GM23338 (cell line): Measurements from ENCODE around the gene NYAP2. TPM values are rescaled to one million over a fixed set of nuclear protein-coding genes. Genes with fewer than 3 reads are reported as not detected.

ENCODE experiments used
- ATAC-seq: fragments of 200-7000 bp; cut with Tn5 transposase; 3 replicates; pipeline ENCODE4 v1.9.1; 2020
- DNase-seq: peaks from one replicate; pipeline ENCODE4 v3.0.0-alpha.2; 2015; ENCODE audit warnings: low spot score
- H2AFZ ChIP-seq: fragments of 200-600 bp; sonication (generic); 2 replicates; pipeline ENCODE4 v1.8.0; 2016; ENCODE audit warnings: antibody characterized with exemption, mild to moderate bottlenecking, moderate library complexity
- H3F3A ChIP-seq: fragments of 200-600 bp; sonication (generic); replicated peaks from 2 replicates; pipeline ENCODE4 v1.8.0; 2017; ENCODE audit warnings: antibody characterized with exemption, mixed run types, low read depth
- H3K27ac ChIP-seq: fragments of 200-600 bp; sonication (generic); 2 replicates; pipeline ENCODE4 v1.6.1; 2016; ENCODE audit warnings: low read depth
- H3K27me3 ChIP-seq: fragments of 200-600 bp; sonication (generic); 2 replicates; pipeline ENCODE4 v1.8.0; 2016; ENCODE audit warnings: mild to moderate bottlenecking, mixed run types, moderate library complexity; ENCODE audit not compliant: insufficient read depth
- H3K36me3 ChIP-seq: fragments of 200-600 bp; sonication (generic); 2 replicates; pipeline ENCODE4 v1.8.0; 2016; ENCODE audit warnings: mild to moderate bottlenecking; ENCODE audit not compliant: insufficient read depth
- H3K4me1 ChIP-seq: fragments of 200-600 bp; sonication (generic); 2 replicates; pipeline ENCODE4 v1.8.0; 2016; ENCODE audit warnings: mild to moderate bottlenecking, moderate library complexity; ENCODE audit not compliant: insufficient read depth
- H3K4me2 ChIP-seq: fragments of 200-600 bp; sonication (generic); 2 replicates; pipeline ENCODE4 v1.7.1; 2017; ENCODE audit warnings: mixed run types
- H3K4me3 ChIP-seq: fragments of 200-600 bp; sonication (generic); 2 replicates; pipeline ENCODE4 v1.6.1; 2016; ENCODE audit warnings: mixed run types
- H3K79me2 ChIP-seq: fragments of 200-600 bp; sonication (generic); replicated peaks from 2 replicates; pipeline ENCODE4 v1.8.0; 2017; ENCODE audit warnings: mild to moderate bottlenecking; ENCODE audit not compliant: insufficient read depth
- H3K9me2 ChIP-seq: fragments of 200-600 bp; sonication (generic); 2 replicates; pipeline ENCODE4 v1.8.0; 2017; ENCODE audit not compliant: insufficient read depth
- H4K20me1 ChIP-seq: fragments of 200-600 bp; sonication (generic); replicated peaks from 2 replicates; pipeline ENCODE4 v1.8.0; 2017; ENCODE audit warnings: mild to moderate bottlenecking; ENCODE audit not compliant: insufficient read depth
- H3K27ac Mint-ChIP-seq: 2 replicates; pipeline ENCODE4 v1.8.0; 2020; ENCODE audit warnings: inconsistent platforms, mild to moderate bottlenecking, moderate library complexity, mixed read lengths
- H3K27me3 Mint-ChIP-seq: 3 replicates; pipeline ENCODE4 v1.8.0; 2022; ENCODE audit warnings: low read depth, mild to moderate bottlenecking, moderate library complexity, mixed read lengths, inconsistent platforms; ENCODE audit not compliant: insufficient read depth, poor library complexity
- H3K36me3 Mint-ChIP-seq: 3 replicates; pipeline ENCODE4 v1.8.0; 2021; ENCODE audit warnings: low read depth, mild to moderate bottlenecking, inconsistent platforms, moderate library complexity, mixed read lengths
- H3K4me1 Mint-ChIP-seq: 3 replicates; pipeline ENCODE4 v1.8.0; 2020; ENCODE audit warnings: mild to moderate bottlenecking, inconsistent platforms, mixed read lengths
- H3K4me3 Mint-ChIP-seq: 3 replicates; pipeline ENCODE4 v1.8.0; 2021; ENCODE audit warnings: moderate library complexity, mild to moderate bottlenecking, inconsistent platforms, mixed read lengths
- H3K9me3 Mint-ChIP-seq: 3 replicates; pipeline ENCODE4 v1.8.0; 2020; ENCODE audit warnings: moderate library complexity, mild to moderate bottlenecking, inconsistent platforms, mixed read lengths
- CREB1 ChIP-seq: fragments of 250-450 bp; sonication (Bioruptor Pico); IDR thresholded peaks from 2 replicates; pipeline ENCODE4 v1.5.0; 2020; ENCODE audit warnings: low read depth, mild to moderate bottlenecking, moderate library complexity
- CTCF ChIP-seq, 2 experiments: fragments of 200-600 bp in 1 of 2; sonication (generic) in 1 of 2; conservative IDR thresholded peaks; 2 replicates each; pipeline versions ENCODE4 v1.5.1 to v1.6.1; 2016 to 2017; ENCODE audit warnings: antibody characterized with exemption in 2 of 2, low read depth in 2 of 2, mild to moderate bottlenecking in 2 of 2, moderate library complexity in 1 of 2
- EZH2phosphoT487 ChIP-seq: fragments of 200-600 bp; sonication (generic); IDR thresholded peaks from one replicate; pipeline ENCODE4 v1.8.1; 2018; ENCODE audit warnings: antibody characterized with exemption; ENCODE audit not compliant: unreplicated experiment
- JUNB ChIP-seq: IDR thresholded peaks from one replicate; pipeline ENCODE4 v1.6.1; 2016; ENCODE audit warnings: antibody characterized with exemption; ENCODE audit not compliant: unreplicated experiment
- NANOG ChIP-seq: IDR thresholded peaks from 2 replicates; pipeline ENCODE4 v1.6.1; 2016; ENCODE audit warnings: antibody characterized with exemption, borderline replicate concordance
- POLR2AphosphoS5 ChIP-seq: IDR thresholded peaks from 2 replicates; pipeline ENCODE4 v1.6.1; 2016; ENCODE audit warnings: antibody characterized with exemption, low read depth
- REST ChIP-seq: IDR thresholded peaks from one replicate; pipeline ENCODE4 v1.6.1; 2018; ENCODE audit warnings: antibody characterized with exemption; ENCODE audit not compliant: unreplicated experiment
- STAT1 ChIP-seq: IDR thresholded peaks from one replicate; pipeline ENCODE4 v1.6.1; 2016; ENCODE audit warnings: antibody characterized with exemption; ENCODE audit not compliant: unreplicated experiment
- ZNF114 ChIP-seq: fragments of 250-450 bp; sonication (Bioruptor Pico); IDR thresholded peaks from 2 replicates; pipeline ENCODE4 v1.5.0; 2020; ENCODE audit warnings: mild to moderate bottlenecking, moderate library complexity
- ZNF331 ChIP-seq: fragments of 250-450 bp; sonication (Bioruptor Pico); IDR thresholded peaks from 2 replicates; pipeline ENCODE4 v1.5.0; 2020; ENCODE audit warnings: low read depth, mild to moderate bottlenecking, moderate library complexity
- polyA plus RNA-seq: library from polyadenylated mRNA; unstranded; fragments of >200 nt; fragmentation: Nextera tagmentation; extraction: Ambion mirVana; gene quantifications from 2 replicates; pipeline ENCODE4 v1.2.1, GENCODE V29; 2016
- total RNA-seq: library from RNA; depleted of rRNA; stranded (reverse); fragments of >200 nt; shearing (Covaris generic); gene quantifications from 2 replicates; pipeline ENCODE4 v1.2.3, GENCODE V29; 2014
- TF ChIP-seq, protein P1 (sequence below): fragments of 250-450 bp; sonication (Bioruptor Pico); IDR thresholded peaks from 2 replicates; pipeline ENCODE4 v1.5.0; 2020; ENCODE audit warnings: mild to moderate bottlenecking, moderate library complexity

The NYAP2 gene
- total and polyA plus RNA-seq, 2 experiments from 2014 or later: not detected

GRCh38 chr2:225590932-225591331 is 191.4 kb downstream of the NYAP2 start:
- TF ChIP-seq JUNB: no peak
- TF ChIP-seq NANOG: no peak

DNA sequence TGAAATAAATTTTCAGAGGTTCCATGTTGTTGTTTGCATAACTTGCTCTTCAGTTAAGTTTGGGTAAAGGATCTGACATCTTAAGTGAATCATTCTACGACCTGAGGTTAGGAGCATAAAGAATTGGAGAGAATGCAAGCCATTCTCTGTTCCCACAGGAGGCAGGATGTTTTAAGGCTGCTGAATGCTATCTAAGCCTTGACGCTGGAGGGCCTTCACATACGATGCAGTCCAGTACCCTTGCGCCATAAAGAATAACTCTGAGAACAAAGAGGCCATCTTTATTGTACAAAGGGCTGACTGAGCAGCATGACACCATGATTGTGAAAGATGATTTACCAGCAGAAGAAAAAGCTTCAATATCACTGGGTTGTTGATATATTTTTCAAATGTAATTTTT is 198.4 kb downstream of the NYAP2 start:
- H3K4me1 Mint-ChIP-seq: no peaks in the 10 kb centered on the region
- Histone ChIP-seq H4K20me1 (no peaks in the 10 kb centered on the region), H3K79me2 (no peaks in the 10 kb centered on the region), H3K4me3 (no peak overlapping the region), H3K36me3 (peaks cover 8% of the 10 kb centered on the region; the same call in 1 of the 2 replicates), H3K4me1 (no peaks in the 10 kb centered on the region), H3K27ac (no peak overlapping the region), H3K4me2 (no peak overlapping the region), H3K9me2 (no peaks in the 10 kb centered on the region), H3F3A (no peaks in the 10 kb centered on the region), H2AFZ (no peak overlapping the region), H3K27me3 (no peaks in the 10 kb centered on the region)
- H3K4me3 Mint-ChIP-seq: no peak overlapping the region
- peaks cover 12% of the 10 kb centered on the region for H3K9me3 Mint-ChIP-seq
- ATAC-seq: no peak
- peaks cover 6% of the 10 kb centered on the region for H3K27me3 Mint-ChIP-seq
- no peak overlapping the region for H3K27ac Mint-ChIP-seq
- H3K36me3 Mint-ChIP-seq: peaks cover 6% of the 10 kb centered on the region
- no peak for DNase-seq
- TF ChIP-seq ZNF331 (CRISPR knock-in tag): no peak
- TF ChIP-seq STAT1: no peak
- TF ChIP-seq JUNB: no peak
- TF ChIP-seq POLR2AphosphoS5: no peak
- no peak for TF ChIP-seq EZH2phosphoT487
- TF ChIP-seq, protein P1, sequence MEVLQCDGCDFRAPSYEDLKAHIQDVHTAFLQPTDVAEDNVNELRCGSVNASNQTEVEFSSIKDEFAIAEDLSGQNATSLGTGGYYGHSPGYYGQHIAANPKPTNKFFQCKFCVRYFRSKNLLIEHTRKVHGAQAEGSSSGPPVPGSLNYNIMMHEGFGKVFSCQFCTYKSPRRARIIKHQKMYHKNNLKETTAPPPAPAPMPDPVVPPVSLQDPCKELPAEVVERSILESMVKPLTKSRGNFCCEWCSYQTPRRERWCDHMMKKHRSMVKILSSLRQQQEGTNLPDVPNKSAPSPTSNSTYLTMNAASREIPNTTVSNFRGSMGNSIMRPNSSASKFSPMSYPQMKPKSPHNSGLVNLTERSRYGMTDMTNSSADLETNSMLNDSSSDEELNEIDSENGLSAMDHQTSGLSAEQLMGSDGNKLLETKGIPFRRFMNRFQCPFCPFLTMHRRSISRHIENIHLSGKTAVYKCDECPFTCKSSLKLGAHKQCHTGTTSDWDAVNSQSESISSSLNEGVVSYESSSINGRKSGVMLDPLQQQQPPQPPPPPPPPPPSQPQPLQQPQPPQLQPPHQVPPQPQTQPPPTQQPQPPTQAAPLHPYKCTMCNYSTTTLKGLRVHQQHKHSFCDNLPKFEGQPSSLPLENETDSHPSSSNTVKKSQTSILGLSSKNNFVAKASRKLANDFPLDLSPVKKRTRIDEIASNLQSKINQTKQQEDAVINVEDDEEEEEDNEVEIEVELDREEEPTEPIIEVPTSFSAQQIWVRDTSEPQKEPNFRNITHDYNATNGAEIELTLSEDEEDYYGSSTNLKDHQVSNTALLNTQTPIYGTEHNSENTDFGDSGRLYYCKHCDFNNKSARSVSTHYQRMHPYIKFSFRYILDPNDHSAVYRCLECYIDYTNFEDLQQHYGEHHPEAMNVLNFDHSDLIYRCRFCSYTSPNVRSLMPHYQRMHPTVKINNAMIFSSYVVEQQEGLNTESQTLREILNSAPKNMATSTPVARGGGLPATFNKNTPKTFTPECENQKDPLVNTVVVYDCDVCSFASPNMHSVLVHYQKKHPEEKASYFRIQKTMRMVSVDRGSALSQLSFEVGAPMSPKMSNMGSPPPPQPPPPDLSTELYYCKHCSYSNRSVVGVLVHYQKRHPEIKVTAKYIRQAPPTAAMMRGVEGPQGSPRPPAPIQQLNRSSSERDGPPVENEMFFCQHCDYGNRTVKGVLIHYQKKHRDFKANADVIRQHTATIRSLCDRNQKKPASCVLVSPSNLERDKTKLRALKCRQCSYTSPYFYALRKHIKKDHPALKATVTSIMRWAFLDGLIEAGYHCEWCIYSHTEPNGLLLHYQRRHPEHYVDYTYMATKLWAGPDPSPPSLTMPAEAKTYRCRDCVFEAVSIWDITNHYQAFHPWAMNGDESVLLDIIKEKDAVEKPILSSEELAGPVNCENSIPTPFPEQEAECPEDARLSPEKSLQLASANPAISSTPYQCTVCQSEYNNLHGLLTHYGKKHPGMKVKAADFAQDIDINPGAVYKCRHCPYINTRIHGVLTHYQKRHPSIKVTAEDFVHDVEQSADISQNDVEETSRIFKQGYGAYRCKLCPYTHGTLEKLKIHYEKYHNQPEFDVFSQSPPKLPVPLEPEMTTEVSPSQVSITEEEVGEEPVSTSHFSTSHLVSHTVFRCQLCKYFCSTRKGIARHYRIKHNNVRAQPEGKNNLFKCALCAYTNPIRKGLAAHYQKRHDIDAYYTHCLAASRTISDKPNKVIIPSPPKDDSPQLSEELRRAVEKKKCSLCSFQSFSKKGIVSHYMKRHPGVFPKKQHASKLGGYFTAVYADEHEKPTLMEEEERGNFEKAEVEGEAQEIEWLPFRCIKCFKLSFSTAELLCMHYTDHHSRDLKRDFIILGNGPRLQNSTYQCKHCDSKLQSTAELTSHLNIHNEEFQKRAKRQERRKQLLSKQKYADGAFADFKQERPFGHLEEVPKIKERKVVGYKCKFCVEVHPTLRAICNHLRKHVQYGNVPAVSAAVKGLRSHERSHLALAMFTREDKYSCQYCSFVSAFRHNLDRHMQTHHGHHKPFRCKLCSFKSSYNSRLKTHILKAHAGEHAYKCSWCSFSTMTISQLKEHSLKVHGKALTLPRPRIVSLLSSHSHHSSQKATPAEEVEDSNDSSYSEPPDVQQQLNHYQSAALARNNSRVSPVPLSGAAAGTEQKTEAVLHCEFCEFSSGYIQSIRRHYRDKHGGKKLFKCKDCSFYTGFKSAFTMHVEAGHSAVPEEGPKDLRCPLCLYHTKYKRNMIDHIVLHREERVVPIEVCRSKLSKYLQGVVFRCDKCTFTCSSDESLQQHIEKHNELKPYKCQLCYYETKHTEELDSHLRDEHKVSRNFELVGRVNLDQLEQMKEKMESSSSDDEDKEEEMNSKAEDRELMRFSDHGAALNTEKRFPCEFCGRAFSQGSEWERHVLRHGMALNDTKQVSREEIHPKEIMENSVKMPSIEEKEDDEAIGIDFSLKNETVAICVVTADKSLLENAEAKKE: no peak
- TF ChIP-seq NANOG: no peak
- no peak for TF ChIP-seq CREB1 (CRISPR knock-in tag)
- TF ChIP-seq CTCF (conservative IDR thresholded peaks at IDR 0.05; ENCODE audit: low read depth in 2 of 2): no peak
- TF ChIP-seq REST: no peak
- TF ChIP-seq ZNF114: no peak

More at GRCh38 chr2:225590932-225591331, 191.4 kb downstream of the NYAP2 start:
- Histone ChIP-seq H3K4me3 (no peak overlapping the region), H3K36me3 (no peaks in the 10 kb centered on the region), H3K4me1 (no peaks in the 10 kb centered on the region), H2AFZ (no peak overlapping the region), H3K27me3 (no peaks in the 10 kb centered on the region), H3K79me2 (no peaks in the 10 kb centered on the region), H3K27ac (no peak overlapping the region), H3F3A (no peaks in the 10 kb centered on the region), H3K4me2 (no peak overlapping the region), H3K9me2 (no peaks in the 10 kb centered on the region), H4K20me1 (no peaks in the 10 kb centered on the region)
- H3K4me1 Mint-ChIP-seq: no peaks in the 10 kb centered on the region
- DNase-seq: no peak
- H3K4me3 Mint-ChIP-seq: no peak overlapping the region
- no peaks in the 10 kb centered on the region for H3K9me3 Mint-ChIP-seq
- H3K27me3 Mint-ChIP-seq: peaks cover 3% of the 10 kb centered on the region
- H3K27ac Mint-ChIP-seq: no peak overlapping the region
- no peaks in the 10 kb centered on the region for H3K36me3 Mint-ChIP-seq
- no peak for ATAC-seq
